ACC112 (cell line): ENCODE results near the gene CDH23.

Experiments
- H2AFZ ChIP-seq: fragments of 200-600 bp; sonication (generic); one replicate; pipeline ENCODE4 v1.6.0; 2017; ENCODE audit warnings: antibody characterized with exemption, low read length; ENCODE audit not compliant: unreplicated experiment
- H3K27ac ChIP-seq: fragments of 200-600 bp; sonication (generic); 2 replicates; pipeline ENCODE4 v1.5.1; 2014; ENCODE audit warnings: low read depth, mild to moderate bottlenecking, antibody characterized with exemption, low read length, moderate library complexity
- H3K27me3 ChIP-seq: fragments of 200-600 bp; sonication (generic); 2 replicates; pipeline ENCODE4 v1.6.1; 2014; ENCODE audit warnings: mild to moderate bottlenecking, antibody characterized with exemption, low read length, moderate library complexity, mixed read lengths; ENCODE audit not compliant: insufficient read depth
- H3K36me3 ChIP-seq: fragments of 200-600 bp; sonication (generic); 2 replicates; pipeline ENCODE4 v1.6.1; 2016; ENCODE audit warnings: mild to moderate bottlenecking, antibody characterized with exemption, low read length, moderate library complexity, mixed read lengths; ENCODE audit not compliant: insufficient read depth
- H3K4me1 ChIP-seq: fragments of 200-600 bp; sonication (generic); one replicate; pipeline ENCODE4 v1.6.1; 2016; ENCODE audit warnings: low read length, mixed read lengths; ENCODE audit not compliant: insufficient read depth, unreplicated experiment, control insufficient read depth
- H3K4me3 ChIP-seq: fragments of 200-600 bp; sonication (generic); 2 replicates; pipeline ENCODE4 v1.5.1; 2014; ENCODE audit warnings: mild to moderate bottlenecking, low read depth, low read length
- H3K79me2 ChIP-seq: fragments of 200-600 bp; sonication (generic); one replicate; pipeline ENCODE4 v1.6.0; 2016; ENCODE audit warnings: low read length; ENCODE audit not compliant: control insufficient read depth, unreplicated experiment, insufficient read depth

CDH23 gene

DNA sequence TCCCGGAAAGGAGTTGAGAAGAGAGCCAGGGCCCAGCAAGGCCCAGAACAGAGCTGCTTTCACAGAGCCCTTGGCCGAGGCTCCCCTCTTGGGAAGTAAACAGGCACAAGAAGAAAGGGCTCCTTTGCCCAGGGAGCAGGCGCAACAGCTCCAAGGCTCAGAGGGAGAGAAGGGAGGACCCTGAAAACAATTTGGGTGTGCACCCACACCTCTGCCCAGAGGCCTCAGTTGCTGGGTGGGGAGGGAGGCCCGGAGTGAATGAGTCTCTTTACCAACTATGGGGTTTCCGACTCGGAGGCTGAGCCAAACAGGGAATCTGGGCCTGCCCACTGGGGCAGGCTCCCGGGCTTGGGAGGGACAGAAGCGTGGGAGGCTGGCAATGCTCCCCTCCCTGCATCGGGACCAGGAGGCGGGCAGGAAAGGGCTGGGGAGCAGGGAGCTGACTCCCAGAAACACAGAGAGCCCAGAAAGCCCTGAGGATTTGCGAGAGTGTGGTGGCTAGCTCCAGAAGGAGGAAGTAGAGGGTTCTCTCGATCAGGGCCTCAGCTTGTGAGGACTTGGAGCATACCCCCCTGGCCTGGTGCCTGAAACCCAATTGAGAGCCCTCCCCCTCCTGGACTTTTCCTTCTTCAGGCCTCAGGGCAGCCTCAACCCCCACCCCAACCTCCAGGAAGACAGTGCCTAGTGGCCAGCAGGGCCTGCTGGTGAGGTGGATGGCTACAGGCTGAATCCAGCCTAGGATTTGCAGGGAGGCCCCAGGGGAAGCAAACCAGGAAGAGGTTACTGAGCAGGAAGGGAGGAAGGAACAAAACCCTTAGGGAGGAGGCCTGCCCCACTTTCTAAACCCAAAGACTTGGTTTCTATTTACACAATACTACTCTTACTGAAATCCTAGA, 316.7 kb downstream of the CDH23 start:
- H3K27me3 ChIP-seq, result no peaks in the 10 kb centered on the region
- peak overlapping the region; percentile 10 for H3K4me3 ChIP-seq
- no peaks in the 10 kb centered on the region for H3K79me2 ChIP-seq
- H3K36me3 ChIP-seq, result no peaks in the 10 kb centered on the region
- peak overlapping the region; percentile 55 for H2AFZ ChIP-seq
- peaks cover 23% of the 10 kb centered on the region for H3K4me1 ChIP-seq
- peak overlapping the region; percentile 86 for H3K27ac ChIP-seq

DNA sequence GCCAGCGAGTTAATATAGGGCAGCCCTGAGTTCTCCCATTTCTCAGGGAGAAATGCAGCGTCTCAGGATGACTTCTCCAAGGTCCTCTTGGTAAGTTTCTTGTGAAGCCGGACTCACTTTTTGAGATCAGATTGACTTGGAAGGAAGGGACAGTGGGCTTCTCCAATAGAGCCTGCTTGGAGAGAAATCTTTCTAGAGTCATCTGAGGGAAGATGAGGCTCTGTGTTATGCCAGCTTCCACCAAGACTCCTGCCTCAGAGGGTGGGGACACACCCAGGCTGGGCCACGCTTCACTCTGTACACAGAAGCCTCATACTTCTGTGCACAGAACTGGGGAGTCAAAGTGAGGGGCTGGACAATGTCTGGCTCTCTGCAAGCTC, 317.3 kb downstream of the CDH23 start:
- Histone ChIP-seq H2AFZ (peak overlapping the region; percentile 55), H3K79me2 (no peaks in the 10 kb centered on the region), H3K27me3 (no peaks in the 10 kb centered on the region), H3K4me3 (peak overlapping the region; percentile 10), H3K4me1 (peaks cover 23% of the 10 kb centered on the region), H3K27ac (peak overlapping the region; percentile 86), H3K36me3 (no peaks in the 10 kb centered on the region)

DNA sequence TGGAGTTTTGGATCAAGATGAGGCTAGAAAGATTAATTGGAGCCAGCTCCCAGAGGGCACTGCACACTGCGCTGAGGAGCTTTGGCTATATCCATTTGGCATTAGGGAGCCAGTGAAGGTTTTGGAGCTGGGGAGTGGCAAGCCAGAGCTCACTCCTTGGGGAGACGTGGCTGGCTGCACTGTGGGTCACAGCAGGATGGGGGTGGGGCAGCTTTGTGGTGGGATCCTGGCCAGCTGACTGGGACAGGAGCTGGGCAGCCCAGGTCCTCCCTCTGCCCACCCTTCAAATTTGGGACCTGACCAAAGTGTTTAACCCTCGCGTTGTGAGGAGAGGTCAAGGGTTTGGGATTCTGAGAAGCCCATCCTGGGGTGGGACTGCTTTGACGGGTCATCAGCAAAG, 317.9 kb downstream of the CDH23 start:
- no peaks in the 10 kb centered on the region for H3K79me2 ChIP-seq
- no peak overlapping the region for H2AFZ ChIP-seq
- no peaks in the 10 kb centered on the region for H3K27me3 ChIP-seq
- H3K4me3 ChIP-seq, result peak overlapping the region; percentile 10; the same call in 1 of the 2 replicates
- H3K36me3 ChIP-seq, result no peaks in the 10 kb centered on the region
- peak overlapping the region; percentile 86 for H3K27ac ChIP-seq
- H3K4me1 ChIP-seq, result peaks cover 23% of the 10 kb centered on the region

DNA sequence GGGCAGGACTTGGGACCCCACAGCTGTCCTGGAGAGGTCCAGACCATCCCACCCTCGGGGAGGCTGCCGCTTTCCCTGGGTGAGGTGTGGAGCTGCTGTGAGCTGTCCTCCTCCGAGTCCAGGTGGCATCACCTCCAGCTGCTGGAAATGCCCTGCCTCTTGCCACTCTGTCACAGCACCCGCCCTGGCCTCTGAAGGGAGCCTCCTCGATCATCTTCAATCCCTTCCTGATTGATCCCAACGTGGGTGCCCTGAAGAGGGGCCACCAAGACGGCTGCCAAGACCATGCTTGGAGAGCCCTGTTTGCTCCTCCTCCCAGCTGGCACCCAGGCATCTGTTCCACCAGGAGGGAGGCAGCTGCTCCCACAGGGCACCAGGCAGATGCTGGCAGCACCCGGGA, 318.3 kb downstream of the CDH23 start:
- Histone ChIP-seq H3K27me3 (no peaks in the 10 kb centered on the region), H3K27ac (no peak overlapping the region), H2AFZ (no peak overlapping the region), H3K4me3 (no peak overlapping the region), H3K4me1 (peaks cover 23% of the 10 kb centered on the region), H3K79me2 (no peaks in the 10 kb centered on the region), H3K36me3 (no peaks in the 10 kb centered on the region)

DNA sequence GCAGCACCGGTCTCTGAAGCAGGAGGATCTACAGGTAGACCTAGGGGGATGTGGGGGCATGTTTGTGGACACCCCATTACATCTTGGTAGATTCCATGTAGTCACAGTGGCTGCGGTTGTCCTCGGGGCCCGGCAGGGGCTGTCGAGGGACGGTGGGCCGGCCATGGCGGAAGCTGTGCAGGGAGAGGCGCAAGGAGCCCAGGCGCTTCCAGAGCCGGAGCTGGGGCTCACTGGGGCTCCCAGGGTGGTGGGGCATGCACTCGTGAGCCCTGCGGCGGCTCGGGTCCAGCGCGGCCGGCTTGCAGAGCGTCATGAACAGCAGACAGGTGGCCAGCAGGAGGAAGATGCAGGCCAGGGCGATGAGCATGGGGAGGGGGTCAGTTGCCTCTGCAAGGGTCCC, 319.1 kb downstream of the CDH23 start:
- Histone ChIP-seq H2AFZ (no peak overlapping the region), H3K4me3 (no peak overlapping the region), H3K36me3 (no peaks in the 10 kb centered on the region), H3K4me1 (peaks cover 23% of the 10 kb centered on the region), H3K27ac (no peak overlapping the region), H3K79me2 (no peaks in the 10 kb centered on the region), H3K27me3 (no peaks in the 10 kb centered on the region)

DNA sequence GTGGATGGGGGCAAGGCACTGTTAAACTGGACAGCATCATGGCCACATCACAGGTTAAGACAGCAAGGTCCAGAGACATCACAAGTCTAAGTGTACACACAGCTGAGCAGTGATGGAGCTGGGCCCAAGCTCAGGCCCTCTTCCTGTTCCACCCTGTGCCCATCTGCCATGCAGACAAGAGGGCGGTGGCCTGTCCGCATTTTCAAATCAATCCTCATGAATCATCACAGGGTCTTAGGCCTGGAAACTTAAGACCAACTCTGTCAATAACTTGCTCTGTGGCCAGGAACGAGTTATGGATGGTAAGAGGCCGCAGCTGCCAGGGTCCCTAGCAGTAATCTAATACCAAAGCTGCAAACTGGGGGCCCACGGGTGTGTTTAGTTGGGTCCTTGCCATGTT, 319.7 kb downstream of the CDH23 start:
- no peak overlapping the region for H2AFZ ChIP-seq
- no peaks in the 10 kb centered on the region for H3K79me2 ChIP-seq
- H3K4me3 ChIP-seq, result no peak overlapping the region
- H3K36me3 ChIP-seq, result no peaks in the 10 kb centered on the region
- no peak overlapping the region for H3K27ac ChIP-seq
- no peaks in the 10 kb centered on the region for H3K27me3 ChIP-seq
- H3K4me1 ChIP-seq, result peaks cover 23% of the 10 kb centered on the region

DNA sequence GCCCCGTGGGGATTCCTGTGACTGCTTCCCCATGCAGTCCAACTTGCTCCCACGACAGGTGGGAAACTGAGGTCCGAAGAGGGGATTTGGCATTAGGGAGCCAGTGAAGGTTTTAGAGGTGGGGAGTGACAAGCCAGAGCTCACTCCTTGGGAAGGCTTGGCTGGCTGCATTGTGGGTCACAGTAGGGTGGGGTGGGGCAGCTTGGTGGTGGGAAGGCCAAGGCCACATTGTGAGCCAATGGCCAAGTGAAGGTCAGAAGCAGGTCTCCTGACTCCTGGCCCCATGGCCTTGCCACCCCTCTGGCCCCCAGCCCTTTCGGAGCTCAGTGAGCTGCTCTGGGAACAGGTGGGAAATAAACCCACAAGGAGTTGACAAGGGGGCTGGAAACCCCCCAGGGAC, 320.3 kb downstream of the CDH23 start:
- Histone ChIP-seq H3K79me2 (no peaks in the 10 kb centered on the region), H3K4me1 (peaks cover 23% of the 10 kb centered on the region), H3K27ac (no peak overlapping the region), H3K4me3 (no peak overlapping the region), H3K27me3 (no peaks in the 10 kb centered on the region), H2AFZ (no peak overlapping the region), H3K36me3 (no peaks in the 10 kb centered on the region)

DNA sequence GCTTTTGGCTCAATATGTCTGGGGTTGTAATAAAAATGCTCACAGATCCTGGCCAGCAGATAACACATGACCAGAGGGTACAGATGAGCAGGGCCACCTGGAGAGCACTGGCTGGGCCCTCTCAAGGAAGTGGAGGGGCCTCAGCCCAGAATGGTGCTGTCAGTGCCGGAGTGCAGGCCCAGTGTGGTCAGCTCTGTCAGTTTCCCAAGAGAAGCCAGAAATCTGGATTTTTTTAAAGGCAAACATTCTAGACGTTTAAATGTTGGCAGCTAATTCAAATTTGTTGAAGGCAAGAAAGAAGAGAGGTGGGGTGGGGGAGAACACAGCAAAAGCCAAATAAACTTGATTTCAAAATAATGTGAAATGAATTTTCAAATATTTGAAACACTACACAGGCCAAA, 320.8 kb downstream of the CDH23 start:
- H3K4me1 ChIP-seq, result peaks cover 23% of the 10 kb centered on the region
- H3K27me3 ChIP-seq, result no peaks in the 10 kb centered on the region
- H2AFZ ChIP-seq, result no peak overlapping the region
- no peak overlapping the region for H3K27ac ChIP-seq
- H3K79me2 ChIP-seq, result no peaks in the 10 kb centered on the region
- H3K36me3 ChIP-seq, result no peaks in the 10 kb centered on the region
- no peak overlapping the region for H3K4me3 ChIP-seq

DNA sequence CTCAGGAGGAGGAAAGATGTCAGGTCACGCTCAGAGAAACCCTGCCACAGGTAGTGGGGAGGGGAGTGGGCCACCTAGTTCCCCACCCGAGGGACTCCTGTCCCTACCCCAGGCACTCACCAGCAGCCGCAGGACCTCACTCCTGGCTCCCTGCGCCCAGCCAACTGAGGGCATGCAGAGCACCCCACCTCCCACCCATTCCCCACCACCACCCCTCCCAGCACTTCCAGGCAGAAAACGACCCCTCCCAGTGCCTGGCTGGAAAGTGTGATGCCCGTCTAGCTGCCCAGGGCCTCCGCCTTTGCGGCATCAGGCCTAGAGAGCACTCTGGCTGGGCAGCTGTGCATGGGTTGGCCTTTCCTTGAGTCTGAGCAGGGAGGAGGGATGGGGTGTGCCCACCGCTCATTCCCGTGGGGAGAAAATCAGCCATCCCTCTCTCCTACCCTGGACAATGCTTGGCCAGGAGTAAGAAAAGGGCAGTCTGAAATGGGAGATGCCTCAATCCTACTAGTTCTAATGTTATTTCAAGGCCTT, 321.5 kb downstream of the CDH23 start:
- H2AFZ ChIP-seq, result no peak overlapping the region
- H3K79me2 ChIP-seq, result no peaks in the 10 kb centered on the region
- H3K36me3 ChIP-seq, result no peaks in the 10 kb centered on the region
- no peak overlapping the region for H3K27ac ChIP-seq
- H3K4me1 ChIP-seq, result peaks cover 17% of the 10 kb centered on the region
- H3K27me3 ChIP-seq, result no peaks in the 10 kb centered on the region
- no peak overlapping the region for H3K4me3 ChIP-seq

DNA sequence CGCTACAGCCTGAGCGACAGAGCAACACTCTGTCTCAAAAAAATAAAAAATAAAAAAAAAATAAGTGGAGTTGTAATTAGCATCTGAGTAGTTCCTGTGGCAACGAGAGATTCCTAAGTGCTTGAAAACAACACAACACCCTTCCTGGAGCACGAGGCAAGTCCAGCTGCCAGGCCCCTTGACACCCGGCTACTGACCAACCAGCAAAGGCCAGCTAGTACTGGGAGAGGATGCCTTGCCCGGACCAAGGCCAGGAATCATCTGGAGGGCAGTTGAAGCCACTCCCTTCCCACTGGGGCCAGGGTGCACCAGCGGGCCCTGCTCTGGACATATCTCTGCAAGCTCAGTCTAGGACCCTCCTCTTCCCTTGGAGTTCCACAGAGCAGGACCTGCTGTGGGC, 322.3 kb downstream of the CDH23 start:
- no peaks in the 10 kb centered on the region for H3K79me2 ChIP-seq
- H3K4me1 ChIP-seq, result peaks cover 8% of the 10 kb centered on the region
- H3K27ac ChIP-seq, result no peak overlapping the region
- H3K4me3 ChIP-seq, result no peak overlapping the region
- H3K36me3 ChIP-seq, result no peaks in the 10 kb centered on the region
- H3K27me3 ChIP-seq, result no peaks in the 10 kb centered on the region
- no peak overlapping the region for H2AFZ ChIP-seq
